H9 (cell line): ENCODE results near the gene PHF12. TPM values are rescaled to one million over a fixed set of nuclear protein-coding genes. Genes with fewer than 3 reads are reported as not detected.

Source experiments
- DNase-seq: peaks from one replicate; pipeline ENCODE4 v3.0.0-alpha.2; 2017
- H2AFZ ChIP-seq: one replicate; pipeline ENCODE4 v1.6.1; 2013; ENCODE audit warnings: mild to moderate bottlenecking, low read length, control low read depth, moderate library complexity
- H2AK5ac ChIP-seq: 2 replicates; pipeline ENCODE4 v1.6.1; 2013; ENCODE audit warnings: low read length, control low read depth, mixed read lengths; ENCODE audit not compliant: insufficient read length
- H2BK120ac ChIP-seq: one replicate; pipeline ENCODE4 v1.6.1; 2013; ENCODE audit warnings: low read depth, mild to moderate bottlenecking, low read length, control low read depth, inconsistent platforms; ENCODE audit not compliant: poor library complexity, severe bottlenecking
- H2BK12ac ChIP-seq: 2 replicates; pipeline ENCODE4 v1.6.1; 2013; ENCODE audit warnings: low read length, control low read depth, mixed read lengths, low read depth; ENCODE audit not compliant: insufficient read length
- H2BK15ac ChIP-seq: 2 replicates; pipeline ENCODE4 v1.6.1; 2013; ENCODE audit warnings: low read depth, low read length, control low read depth
- H2BK20ac ChIP-seq: one replicate; pipeline ENCODE4 v1.6.1; 2013; ENCODE audit warnings: low read depth, mild to moderate bottlenecking, low read length, control low read depth, inconsistent platforms; ENCODE audit not compliant: poor library complexity, severe bottlenecking
- H2BK5ac ChIP-seq: 2 replicates; pipeline ENCODE4 v1.6.1; 2013; ENCODE audit warnings: low read length, control low read depth, mixed read lengths; ENCODE audit not compliant: insufficient read length
- H3K14ac ChIP-seq: 2 replicates; pipeline ENCODE4 v1.6.1; 2013; ENCODE audit warnings: low read length, control low read depth; ENCODE audit not compliant: insufficient read depth
- H3K18ac ChIP-seq: 2 replicates; pipeline ENCODE4 v1.6.1; 2013; ENCODE audit warnings: low read depth, mild to moderate bottlenecking, mixed read lengths, low read length, control low read depth; ENCODE audit not compliant: insufficient read length
- H3K23ac ChIP-seq: 2 replicates; pipeline ENCODE4 v1.6.1; 2013; ENCODE audit warnings: low read length, control low read depth, mixed read lengths, low read depth; ENCODE audit not compliant: insufficient read length
- H3K23me2 ChIP-seq: 2 replicates; pipeline ENCODE4 v1.6.1; 2013; ENCODE audit warnings: low read depth, mild to moderate bottlenecking, mixed read lengths, low read length, control low read depth; ENCODE audit not compliant: insufficient read length, poor library complexity, severe bottlenecking
- H3K27ac ChIP-seq: 2 replicates; pipeline ENCODE4 v1.5.1; 2013; ENCODE audit warnings: low read length, control low read depth, mixed read lengths, low read depth; ENCODE audit not compliant: insufficient read length
- H3K27me3 ChIP-seq: 2 replicates; pipeline ENCODE4 v1.6.1; 2013; ENCODE audit warnings: low read length, control low read depth, inconsistent platforms; ENCODE audit not compliant: insufficient read depth
- H3K4ac ChIP-seq: 2 replicates; pipeline ENCODE4 v1.6.1; 2013; ENCODE audit warnings: low read depth, mild to moderate bottlenecking, control low read depth, inconsistent platforms, low read length, moderate library complexity
- H3K4me1 ChIP-seq: 2 replicates; pipeline ENCODE4 v1.6.1; 2013; ENCODE audit warnings: low read length, control low read depth, inconsistent platforms; ENCODE audit not compliant: insufficient read depth
- H3K4me2 ChIP-seq: 2 replicates; pipeline ENCODE4 v1.6.1; 2013; ENCODE audit warnings: low read length, control low read depth, mixed read lengths; ENCODE audit not compliant: insufficient read length, insufficient read depth
- H3K56ac ChIP-seq: 2 replicates; pipeline ENCODE4 v1.6.1; 2013; ENCODE audit warnings: low read depth, mild to moderate bottlenecking, mixed read lengths, low read length, control low read depth; ENCODE audit not compliant: insufficient read length
- H3K79me1 ChIP-seq: 2 replicates; pipeline ENCODE4 v1.6.1; 2013; ENCODE audit warnings: low read depth, mild to moderate bottlenecking, moderate library complexity, low read length, control low read depth, inconsistent platforms; ENCODE audit not compliant: insufficient read depth, poor library complexity, severe bottlenecking
- H3K79me2 ChIP-seq: 2 replicates; pipeline ENCODE4 v1.6.1; 2013; ENCODE audit warnings: low read length, control low read depth, inconsistent platforms; ENCODE audit not compliant: insufficient read depth
- H3K9ac ChIP-seq: 2 replicates; pipeline ENCODE4 v1.6.1; 2013; ENCODE audit warnings: low read length, control low read depth, mixed read lengths; ENCODE audit not compliant: insufficient read length; ENCODE audit errors: extremely low read depth
- H3K9me3 ChIP-seq: one replicate; pipeline ENCODE4 v1.6.1; 2013; ENCODE audit warnings: low read depth, low read length, inconsistent platforms; ENCODE audit not compliant: control insufficient read depth
- H3T11ph ChIP-seq: one replicate; pipeline ENCODE4 v1.6.1; 2013; ENCODE audit warnings: mild to moderate bottlenecking, low read length, control low read depth, inconsistent platforms
- H4K20me1 ChIP-seq: one replicate; pipeline ENCODE4 v1.6.1; 2013; ENCODE audit not compliant: control insufficient read depth, insufficient read length, insufficient read depth
- H4K5ac ChIP-seq: 2 replicates; pipeline ENCODE4 v1.6.1; 2013; ENCODE audit warnings: low read depth, mild to moderate bottlenecking, mixed read lengths, low read length, control low read depth; ENCODE audit not compliant: insufficient read length
- H4K8ac ChIP-seq: replicated peaks from 2 replicates; pipeline ENCODE4 v1.6.1; 2013; ENCODE audit warnings: low read length, control low read depth, mixed read lengths, low read depth; ENCODE audit not compliant: insufficient read length
- H4K91ac ChIP-seq: 2 replicates; pipeline ENCODE4 v1.6.1; 2013; ENCODE audit warnings: low read depth, mild to moderate bottlenecking, moderate library complexity, mixed read lengths, low read length, control low read depth; ENCODE audit not compliant: insufficient read length
- H3K27ac Mint-ChIP-seq, 3 experiments: 2 replicates in 2 of 3; 3 replicates in 1 of 3; pipeline ENCODE4 v1.8.0; 2020 to 2021; ENCODE audit warnings: mixed read lengths in 3 of 3, mild to moderate bottlenecking in 1 of 3, moderate library complexity in 1 of 3
- H3K27me3 Mint-ChIP-seq: 2 replicates; pipeline ENCODE4 v1.8.0; 2021; ENCODE audit warnings: low read depth, mild to moderate bottlenecking, moderate library complexity, mixed read lengths
- H3K36me3 Mint-ChIP-seq, 3 experiments: 2 replicates in 2 of 3; 3 replicates in 1 of 3; pipeline ENCODE4 v1.8.0; 2020 to 2021; ENCODE audit warnings: low read depth in 3 of 3, mixed read lengths in 3 of 3; ENCODE audit not compliant: insufficient read depth in 1 of 3
- H3K4me1 Mint-ChIP-seq, 2 experiments: 2 replicates each; pipeline ENCODE4 v1.8.0; 2020; ENCODE audit warnings: mixed read lengths in 2 of 2
- H3K4me3 Mint-ChIP-seq, 2 experiments: 2 replicates in 1 of 2; 3 replicates in 1 of 2; pipeline ENCODE4 v1.8.0; 2020 to 2021; ENCODE audit warnings: mild to moderate bottlenecking in 2 of 2, mixed read lengths in 2 of 2, moderate library complexity in 1 of 2
- H3K9me3 Mint-ChIP-seq, 2 experiments: 2 replicates in 1 of 2; 3 replicates in 1 of 2; pipeline ENCODE4 v1.8.0; 2020; ENCODE audit warnings: mild to moderate bottlenecking in 2 of 2, mixed read lengths in 2 of 2, moderate library complexity in 1 of 2
- CTCF ChIP-seq: fragments of 200-600 bp; sonication (generic); conservative IDR thresholded peaks from 3 replicates; pipeline ENCODE4 v1.8.0; 2021; ENCODE audit warnings: antibody characterized with exemption, mild to moderate bottlenecking
- WGBS: extraction: QIAGEN DNeasy Blood & Tissue Kit; methylation state at CpG from one replicate; pipeline ENCODE4 v1.1.7; 2013; ENCODE audit warnings: missing lambda C conversion rate, low lambda C conversion rate, mixed read lengths; ENCODE audit not compliant: insufficient read length; ENCODE audit errors: extremely low coverage; 5-methylcytosine and 5-hydroxymethylcytosine counted together
- total RNA-seq: library from RNA; stranded (reverse); gene quantifications from 2 replicates; pipeline ENCODE4 v1.2.1, GENCODE V29; 2021

The PHF12 gene
- total RNA-seq, 1 experiment from 2014 or later = 62.1 TPM

- Histone ChIP-seq H3K9ac (no peak overlapping the region), H3K23ac (no peak overlapping the region), H2BK12ac (no peak overlapping the region), H3K79me2 (no peaks in the 10 kb centered on the region), H3K4me2 (no peak overlapping the region), H3K27ac (no peak overlapping the region), H4K20me1 (no peaks in the 10 kb centered on the region), H3K9me3 (no peaks in the 10 kb centered on the region), H4K91ac (no peak overlapping the region), H3K23me2 (no peaks in the 10 kb centered on the region), H4K8ac (no peak overlapping the region), H2AK5ac (no peak overlapping the region), H4K5ac (no peak overlapping the region), H2AFZ (no peak overlapping the region), H3K56ac (no peak overlapping the region), H2BK15ac (no peak overlapping the region), H3K14ac (no peak overlapping the region), H3K27me3 (no peaks in the 10 kb centered on the region), H3T11ph (no peak overlapping the region), H3K4me1 (no peaks in the 10 kb centered on the region), H2BK20ac (no peak overlapping the region), H3K79me1 (no peaks in the 10 kb centered on the region), H2BK120ac (no peak overlapping the region), H2BK5ac (no peak overlapping the region), H3K4ac (no peak overlapping the region), H3K18ac (no peak overlapping the region)
- H3K27ac Mint-ChIP-seq = no peak overlapping the region; a peak in 2 of 7 replicates
- H3K4me1 Mint-ChIP-seq = peaks cover 6 to 8% of the 10 kb centered on the region in 2 experiments
- H3K27me3 Mint-ChIP-seq = no peaks in the 10 kb centered on the region
- no CpG with 5 or more reads among the region's 9 CpGs for whole genome bisulfite sequencing
- TF ChIP-seq CTCF = no peak
- no peak for DNase-seq
- peaks cover 29 to 67% (median 61%) of the 10 kb centered on the region in 3 experiments; a peak in 6 of 7 replicates for H3K36me3 Mint-ChIP-seq
- peak overlapping the region in 1 of 2 experiments; percentile 13; a peak in 1 of 5 replicates for H3K4me3 Mint-ChIP-seq
- peaks cover 4 to 6% of the 10 kb centered on the region in 2 experiments; a peak in 3 of 5 replicates for H3K9me3 Mint-ChIP-seq
Observed at GRCh38 chr17:28879886-28880571, 71.3 kb downstream of the PHF12 start.
